Measurements from ENCODE around the gene RAB40A. TPM values are rescaled to one million over a fixed set of nuclear protein-coding genes. Genes with fewer than 3 reads are reported as not detected.
"Not testable (repeated sequence)": the region's sequence is repeated elsewhere in the genome, so short reads cannot be mapped to it uniquely, and the experiment has no call there.

Gene RAB40A
- polyA plus RNA-seq, 6 donors from 2014 or later, result not detected

DNA sequence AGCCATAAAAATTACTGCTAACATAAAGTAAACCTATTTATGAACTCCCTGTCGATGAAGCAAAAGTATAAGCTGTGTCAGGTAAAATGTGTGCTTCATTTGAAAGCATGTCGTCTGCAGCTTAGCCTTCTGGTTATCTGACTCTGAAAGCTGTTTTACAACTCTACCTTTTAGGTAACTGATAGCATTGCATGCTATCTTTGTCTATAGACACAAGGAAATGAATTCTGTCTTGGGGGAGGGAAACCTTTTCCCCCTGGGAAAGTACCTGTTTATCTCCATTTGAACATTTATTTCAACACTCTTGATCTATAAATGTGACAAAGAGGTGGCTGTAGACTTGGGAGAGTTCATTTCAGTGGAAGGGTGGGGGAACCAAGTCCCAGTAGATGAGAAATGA lies 51.4 kb downstream of the RAB40A start:
- H3K4me1 Mint-ChIP-seq, result peaks cover 4 to 8% (median 5%) of the 10 kb centered on the region in 3 donors
- no peak overlapping the region for H3K4me3 Mint-ChIP-seq
- peaks cover 0 to 2% (median 0%) of the 10 kb centered on the region in 7 donors for H3K9me3 Mint-ChIP-seq
- ATAC-seq (ENCODE audit: low read depth in 2 of 2) (no peak), DNase-seq (no peak)
- peaks cover 0 to 14% (median 7%) of the 10 kb centered on the region in 3 donors for H3K27me3 Mint-ChIP-seq
- peak overlapping the region in 1 of 6 donors; percentile 66 for H3K27ac Mint-ChIP-seq
- no peaks in the 10 kb centered on the region for H3K36me3 Mint-ChIP-seq

DNA sequence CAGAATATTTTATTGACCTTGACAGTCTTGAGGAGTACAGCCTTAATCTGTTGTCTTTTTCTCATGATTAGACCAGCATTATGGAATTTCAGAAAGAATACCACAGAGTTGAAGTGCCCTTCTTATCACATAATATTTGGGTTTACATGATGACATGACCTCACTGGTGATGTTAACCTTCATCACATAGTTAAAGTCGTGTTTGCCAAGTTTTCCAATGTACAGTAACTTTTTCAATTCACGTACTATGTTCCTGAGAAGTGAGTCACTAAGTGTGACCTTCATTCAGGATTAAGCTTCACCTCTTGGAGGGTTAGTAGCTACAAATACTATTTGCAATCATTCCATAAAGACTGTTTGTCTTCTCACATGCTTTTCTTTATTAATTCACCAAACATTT lies 52.1 kb downstream of the RAB40A start:
- Mint-ChIP-seq H3K27ac (no peak overlapping the region), H3K4me3 (no peak overlapping the region), H3K4me1 (peaks cover 4 to 8% (median 5%) of the 10 kb centered on the region in 3 donors), H3K36me3 (no peaks in the 10 kb centered on the region), H3K9me3 (peaks cover 0 to 2% (median 0%) of the 10 kb centered on the region in 7 donors), H3K27me3 (peaks cover 0 to 19% (median 10%) of the 10 kb centered on the region in 3 donors)
- DNase-seq (no peak), ATAC-seq (ENCODE audit: low read depth in 2 of 2) (no peak)

DNA sequence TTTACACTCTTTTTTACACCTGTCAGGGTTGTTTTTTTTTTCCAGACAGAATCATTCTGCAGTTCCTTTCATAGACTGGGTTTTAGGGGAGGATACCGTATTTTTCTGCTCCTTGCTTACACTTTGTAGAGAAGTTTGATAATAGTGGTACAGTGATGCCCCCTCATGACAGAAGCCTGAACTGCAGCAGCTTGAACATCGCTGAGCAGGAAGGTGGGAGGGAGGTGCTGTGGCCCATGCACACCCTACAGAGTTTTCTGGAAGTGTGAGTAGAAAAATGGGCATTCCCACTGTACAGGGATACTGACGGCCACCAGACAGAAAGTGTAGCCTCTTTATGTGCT lies 54.5 kb downstream of the RAB40A start:
- Mint-ChIP-seq H3K27ac (no peak overlapping the region), H3K36me3 (no peaks in the 10 kb centered on the region), H3K9me3 (peaks cover 0 to 5% (median 0%) of the 10 kb centered on the region in 7 donors), H3K4me1 (peaks cover 4 to 8% (median 5%) of the 10 kb centered on the region in 3 donors), H3K27me3 (peaks cover 0 to 21% (median 14%) of the 10 kb centered on the region in 3 donors), H3K4me3 (peak overlapping the region; percentile 71 to 93 (median 84))
- ATAC-seq (ENCODE audit: low read depth in 2 of 2) (peak; percentile 79 to 88), DNase-seq (peak; percentile 46)

DNA sequence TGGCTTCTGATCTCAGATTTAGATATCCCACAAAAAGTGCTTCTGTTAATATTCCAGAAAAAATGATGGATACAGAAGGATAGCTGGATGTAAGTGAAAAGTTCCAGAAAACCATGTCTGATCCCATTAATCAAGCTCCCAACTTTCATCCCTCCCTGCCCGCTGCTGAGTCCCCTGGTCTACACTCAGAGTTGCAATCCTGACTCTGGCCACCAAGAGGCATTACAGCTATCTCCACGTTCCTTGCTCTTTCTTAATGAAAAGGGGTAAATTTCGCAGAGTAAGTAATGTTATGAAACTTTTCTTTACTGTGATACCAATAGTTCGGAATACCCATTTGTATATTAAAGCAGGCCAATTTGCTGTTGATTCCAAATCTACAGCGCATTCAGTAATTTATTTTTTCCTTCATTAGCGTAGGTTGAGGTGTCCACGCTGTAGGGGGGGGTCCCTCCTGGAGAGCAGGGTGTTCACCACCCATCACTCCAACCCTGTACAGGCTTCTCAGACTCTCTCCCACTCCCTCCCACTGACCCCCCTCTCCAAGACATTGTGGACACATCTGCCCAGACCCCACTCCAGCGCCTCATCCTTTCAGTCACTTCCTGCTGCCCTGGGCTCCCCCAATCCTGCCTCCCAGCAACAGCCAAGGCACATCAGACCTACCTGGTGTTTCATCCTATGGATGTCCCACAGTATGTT lies 55.1 kb downstream of the RAB40A start:
- H3K36me3 Mint-ChIP-seq, result no peaks in the 10 kb centered on the region
- H3K4me1 Mint-ChIP-seq, result peaks cover 4 to 8% (median 5%) of the 10 kb centered on the region in 3 donors
- DNase-seq (no peak), ATAC-seq (ENCODE audit: low read depth in 2 of 2) (peak; percentile 67 to 74)
- H3K27me3 Mint-ChIP-seq, result peaks cover 0 to 17% (median 14%) of the 10 kb centered on the region in 3 donors
- peak overlapping the region; percentile 71 to 93 (median 84) for H3K4me3 Mint-ChIP-seq
- H3K27ac Mint-ChIP-seq, result no peak overlapping the region
- peaks cover 0 to 5% (median 0%) of the 10 kb centered on the region in 7 donors for H3K9me3 Mint-ChIP-seq

DNA sequence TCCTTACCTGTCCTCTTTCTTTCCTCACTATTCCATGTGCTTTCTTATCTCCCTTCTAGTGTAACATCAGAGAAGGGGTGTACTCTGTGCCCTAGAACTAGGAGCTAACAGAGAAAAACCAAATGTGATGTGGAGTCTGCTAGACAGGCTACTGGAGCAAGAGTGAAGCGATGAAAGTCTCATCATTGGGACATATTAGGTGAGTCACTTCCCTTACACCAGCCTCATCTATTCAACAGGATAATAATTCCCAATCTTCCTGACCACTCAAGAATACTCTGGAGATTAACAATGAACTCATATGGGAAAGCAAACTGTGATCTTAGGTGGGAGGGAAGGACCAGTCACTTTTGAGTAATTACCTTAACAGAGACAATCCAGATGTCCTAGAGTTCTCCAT lies 58.1 kb downstream of the RAB40A start:
- Mint-ChIP-seq H3K4me1 (peaks cover 4 to 8% (median 5%) of the 10 kb centered on the region in 3 donors), H3K27ac (no peak overlapping the region), H3K4me3 (no peak overlapping the region), H3K27me3 (peaks cover 0 to 17% (median 14%) of the 10 kb centered on the region in 3 donors), H3K9me3 (peaks cover 0 to 5% (median 0%) of the 10 kb centered on the region in 7 donors), H3K36me3 (no peaks in the 10 kb centered on the region)
- ATAC-seq (ENCODE audit: low read depth in 2 of 2) (no peak), DNase-seq (no peak)

DNA sequence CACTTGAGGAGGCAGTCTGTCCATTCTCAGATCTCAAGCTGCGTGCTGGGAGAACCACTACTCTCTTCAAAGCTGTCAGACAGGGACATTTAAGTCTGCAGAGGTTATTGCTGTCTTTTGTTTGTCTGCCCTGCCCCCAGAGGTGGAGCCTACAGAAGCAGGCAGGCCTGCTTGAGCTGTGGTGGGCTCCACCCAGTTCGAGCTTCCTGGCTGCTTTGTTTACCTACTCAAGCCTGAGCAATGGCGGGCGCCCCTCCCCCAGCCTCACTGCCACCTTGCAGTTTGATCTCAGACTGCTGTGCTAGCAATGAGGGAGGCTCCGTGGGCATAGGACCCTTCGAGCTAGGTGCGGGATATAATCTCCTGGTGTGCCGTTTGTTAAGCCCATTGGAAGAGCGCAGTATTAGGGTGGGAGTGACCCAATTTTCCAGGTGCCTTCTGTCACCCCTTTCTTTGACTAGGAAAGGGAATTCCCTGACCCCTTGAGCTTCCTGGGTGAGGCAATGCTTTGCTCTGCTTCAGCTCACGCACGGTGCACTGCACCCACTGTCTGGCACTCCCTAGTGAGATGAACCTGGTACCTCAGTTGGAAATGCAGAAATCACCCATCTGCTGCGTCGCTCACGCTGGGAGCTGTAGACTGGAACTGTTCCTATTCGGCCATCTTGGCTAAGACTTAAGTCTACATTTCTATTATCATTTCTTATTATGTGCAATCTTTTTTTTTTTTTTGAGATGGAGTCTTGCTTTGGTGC lies 59.1 kb downstream of the RAB40A start:
- not testable (repeated sequence) for H3K9me3 Mint-ChIP-seq; H3K4me1 Mint-ChIP-seq; ATAC-seq (ENCODE audit: low read depth in 2 of 2); H3K4me3 Mint-ChIP-seq; H3K36me3 Mint-ChIP-seq; H3K27ac Mint-ChIP-seq; DNase-seq
- H3K27me3 Mint-ChIP-seq, result peaks cover 0 to 17% (median 14%) of the 10 kb centered on the region in 3 donors

DNA sequence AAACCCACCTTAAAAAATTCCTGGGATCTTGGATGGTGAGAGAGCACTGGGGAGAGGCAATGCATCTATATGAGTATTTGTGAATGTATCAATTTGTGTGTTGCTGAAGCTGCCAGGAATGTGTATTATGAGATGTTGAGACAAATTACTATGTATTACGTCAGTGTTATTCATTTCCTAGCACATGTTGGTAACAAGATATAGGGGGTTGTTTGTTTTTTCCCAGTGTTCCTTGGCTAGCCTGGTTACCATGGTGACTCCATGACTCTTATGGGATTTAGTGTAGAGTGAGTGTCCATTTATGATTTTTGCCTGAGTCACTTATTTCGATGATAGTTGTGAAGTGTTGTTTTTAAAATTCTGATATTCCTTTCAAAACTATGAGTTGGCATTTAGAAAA lies 65.6 kb downstream of the RAB40A start:
- ATAC-seq (ENCODE audit: low read depth in 2 of 2), result no peak

More for the DNA sequence above, 65.6 kb downstream of the RAB40A start:
- Mint-ChIP-seq H3K4me1 (no peaks in the 10 kb centered on the region), H3K4me3 (no peak overlapping the region), H3K27me3 (no peaks in the 10 kb centered on the region), H3K36me3 (no peaks in the 10 kb centered on the region), H3K27ac (no peak overlapping the region), H3K9me3 (peaks cover 0 to 8% (median 4%) of the 10 kb centered on the region in 7 donors)
- no peak for DNase-seq

Other genes with a start within 250 kb of the RAB40A start
- not detected for gene TCEAL5, start 242.7 kb downstream of the RAB40A start, polyA plus RNA-seq (ENCODE audit: low read depth in 6 of 6)
- 10 to 100 TPM; 42.8 to 74.0 (median 49.9) TPM for gene BEX2, start 208.5 kb downstream of the RAB40A start, polyA plus RNA-seq (ENCODE audit: low read depth in 6 of 6)
- not detected for gene TCEAL7, start 189.2 kb downstream of the RAB40A start, polyA plus RNA-seq (ENCODE audit: low read depth in 6 of 6)
- gene TCEAL9, start 163.0 kb downstream of the RAB40A start, polyA plus RNA-seq (ENCODE audit: low read depth in 6 of 6), result 1 to 10 TPM in 2 of 6 donors, under 1 TPM in 2, not detected in 2; 0.45 to 1.5 (median 0.93) TPM
- gene BEX3, start 143.0 kb downstream of the RAB40A start, polyA plus RNA-seq (ENCODE audit: low read depth in 6 of 6), result 1 to 10 TPM; 1.9 to 4.0 (median 2.8) TPM
- 10 to 100 TPM; 12.0 to 23.0 (median 16.0) TPM for gene TCEAL4, start 66.0 kb upstream of the RAB40A start, polyA plus RNA-seq (ENCODE audit: low read depth in 6 of 6)
- 1 to 10 TPM; 3.5 to 8.0 (median 5.3) TPM for gene TCEAL3, start 88.5 kb upstream of the RAB40A start, polyA plus RNA-seq (ENCODE audit: low read depth in 6 of 6)
- 10 to 100 TPM; 23.2 to 74.4 (median 26.0) TPM for gene TCEAL1, start 109.5 kb upstream of the RAB40A start, polyA plus RNA-seq (ENCODE audit: low read depth in 6 of 6)
- gene MORF4L2, start 167.2 kb upstream of the RAB40A start, polyA plus RNA-seq (ENCODE audit: low read depth in 6 of 6), result 10 to 100 TPM; 56.4 to 82.9 (median 73.1) TPM
- gene TMEM31, start 191.4 kb upstream of the RAB40A start, polyA plus RNA-seq (ENCODE audit: low read depth in 6 of 6), result under 1 TPM in 2 of 6 donors, not detected in 4; 0.58 to 1.00 TPM

All from naive B cell (primary cell).